HEK293T (cell line): ENCODE data around the gene CADPS.

Experiments used
- CTCF ChIA-PET: fragments of 350-600 bp; formaldehyde crosslinking; extraction: SDS; loops from one replicate; lab custom pipeline; 2021; ENCODE audit warnings: antibody characterized with exemption, inconsistent platforms; lab: Yijun Ruan, JAX
- POLR2A ChIA-PET: fragments of 350-600 bp; formaldehyde crosslinking; extraction: SDS; loops from one replicate; lab custom pipeline; 2020; ENCODE audit warnings: antibody characterized with exemption, inconsistent platforms; lab: Yijun Ruan, JAX
- DNase-seq: peaks from one replicate; pipeline ENCODE4 v3.0.0; 2012; ENCODE audit warnings: mixed read lengths; ENCODE audit errors: extremely low spot score
- ARNT ChIP-seq: fragments of 450-650 bp; IDR thresholded peaks from 2 replicates; pipeline ENCODE4 v1.6.1; 2017; ENCODE audit warnings: mild to moderate bottlenecking
- BHLHE40 ChIP-seq: fragments of 450-650 bp; IDR thresholded peaks from 2 replicates; pipeline ENCODE4 v1.6.1; 2016; ENCODE audit warnings: mild to moderate bottlenecking, moderate library complexity, borderline replicate concordance
- CTBP1 ChIP-seq: fragments of 450-650 bp; IDR thresholded peaks from 2 replicates; pipeline ENCODE4 v1.6.1; 2016; ENCODE audit warnings: borderline replicate concordance
- ELF4 ChIP-seq: fragments of 450-650 bp; IDR thresholded peaks from 2 replicates; pipeline ENCODE4 v1.6.1; 2017; ENCODE audit warnings: antibody characterized with exemption
- FOXA1 ChIP-seq: fragments of 450-650 bp; IDR thresholded peaks from 2 replicates; pipeline ENCODE4 v1.6.1; 2016; ENCODE audit warnings: mild to moderate bottlenecking
- FOXK2 ChIP-seq: fragments of 450-650 bp; IDR thresholded peaks from 2 replicates; pipeline ENCODE4 v1.6.1; 2016; ENCODE audit warnings: mild to moderate bottlenecking
- FOXM1 ChIP-seq: fragments of 450-650 bp; IDR thresholded peaks from 2 replicates; pipeline ENCODE4 v1.6.1; 2017; ENCODE audit warnings: mild to moderate bottlenecking, borderline replicate concordance
- HDGF ChIP-seq: fragments of 450-650 bp; IDR thresholded peaks from 2 replicates; pipeline ENCODE4 v1.6.1; 2017; ENCODE audit warnings: antibody characterized with exemption, borderline replicate concordance
- L3MBTL2 ChIP-seq: fragments of 450-650 bp; conservative IDR thresholded peaks from 2 replicates; pipeline ENCODE4 v1.6.1; 2016; ENCODE audit warnings: mild to moderate bottlenecking
- LEF1 ChIP-seq: fragments of 450-650 bp; IDR thresholded peaks from 2 replicates; pipeline ENCODE4 v1.6.1; 2017; ENCODE audit warnings: mild to moderate bottlenecking, borderline replicate concordance
- NFRKB ChIP-seq: fragments of 450-650 bp; IDR thresholded peaks from 2 replicates; pipeline ENCODE4 v1.6.1; 2016; ENCODE audit warnings: mild to moderate bottlenecking, moderate library complexity
- PKNOX1 ChIP-seq: fragments of 450-650 bp; IDR thresholded peaks from 2 replicates; pipeline ENCODE4 v1.6.1; 2016
- SP1 ChIP-seq: fragments of 450-650 bp; IDR thresholded peaks from 2 replicates; pipeline ENCODE4 v1.6.1; 2017
- SUZ12 ChIP-seq: fragments of 450-650 bp; IDR thresholded peaks from 2 replicates; pipeline ENCODE4 v1.6.1; 2016; ENCODE audit warnings: mild to moderate bottlenecking
- TARDBP ChIP-seq: fragments of 450-650 bp; IDR thresholded peaks from 2 replicates; pipeline ENCODE4 v1.6.1; 2016
- ZNF384 ChIP-seq: fragments of 450-650 bp; IDR thresholded peaks from 2 replicates; pipeline ENCODE4 v1.6.1; 2016

CADPS gene

GRCh38 chr3:62405566-62405965, 469.6 kb downstream of the CADPS start:
- ChIA-PET POLR2A (no interaction called here), CTCF (no interaction called here)
- no peak for DNase-seq
- TF ChIP-seq SUZ12 (no peak), NFRKB (no peak), BHLHE40 (no peak), ARNT (no peak), SP1 (no peak), ZNF384 (no peak), FOXM1 (no peak), ELF4 (no peak), PKNOX1 (no peak), FOXA1 (no peak), LEF1 (no peak), FOXK2 (no peak), HDGF (no peak)

- ChIA-PET POLR2A (no interaction called here), CTCF (no interaction called here)
- DNase-seq: no peak
- TF ChIP-seq L3MBTL2: no peak
- TF ChIP-seq NFRKB: no peak
- TF ChIP-seq PKNOX1: no peak
- no peak for TF ChIP-seq BHLHE40
These were observed 470.1 kb downstream of the CADPS start for GRCh38 chr3:62405135-62405534.

DNA sequence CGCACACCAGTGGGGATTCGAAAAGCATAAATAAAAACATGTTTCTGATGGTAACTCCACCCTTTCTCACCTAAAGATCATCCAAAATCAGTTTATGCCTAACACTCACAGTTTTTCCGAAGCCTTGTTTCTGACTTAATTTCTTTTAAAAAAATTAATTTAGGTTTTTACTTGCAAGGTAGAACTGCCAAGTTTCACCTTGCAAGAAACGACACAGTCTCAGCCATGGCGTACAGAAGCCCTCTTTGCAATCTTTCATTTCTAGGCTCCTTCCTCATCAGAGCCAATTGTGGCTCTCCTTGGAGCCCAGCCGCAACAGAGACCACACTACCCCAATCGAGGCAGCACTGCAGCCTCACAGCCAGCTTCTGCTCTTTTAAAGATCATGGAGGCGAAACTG, 470.9 kb downstream of the CADPS start:
- CTCF ChIA-PET: interaction anchor here (0.6 kb wide), 1 partner anchor 23 kb away, joined by 3 read pairs; no protein-coding TSS in a partner anchor
- TF ChIP-seq FOXA1 (no peak), CTBP1 (no peak), BHLHE40 (no peak), ELF4 (no peak)
- no peak for DNase-seq
- POLR2A ChIA-PET: no interaction called here

DNA sequence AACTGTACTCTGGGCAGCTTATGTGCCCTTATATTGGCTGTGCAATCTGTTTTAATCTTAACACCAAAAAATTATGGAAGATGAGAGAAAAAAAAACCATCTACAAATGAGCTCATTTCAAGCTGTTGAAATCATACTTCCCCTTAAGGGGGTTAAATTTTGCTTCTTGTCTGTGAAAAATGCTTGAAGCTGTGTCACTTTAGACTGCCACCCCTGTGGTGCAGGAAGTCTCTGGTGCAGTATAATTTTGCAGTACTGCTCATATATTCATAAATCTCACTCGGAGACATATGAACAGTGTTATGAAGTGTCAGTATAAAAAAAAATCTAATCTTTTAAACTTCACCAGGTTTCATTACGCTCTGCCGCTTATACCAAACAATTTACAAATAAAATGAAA, 471.5 kb downstream of the CADPS start:
- CTCF ChIA-PET: no interaction called here
- POLR2A ChIA-PET: no interaction called here
- TF ChIP-seq BHLHE40: no peak
- no peak for TF ChIP-seq L3MBTL2
- TF ChIP-seq FOXA1: no peak
- TF ChIP-seq CTBP1: no peak
- no peak for TF ChIP-seq ARNT
- no peak for TF ChIP-seq ZNF384
- TF ChIP-seq SP1: no peak

DNA sequence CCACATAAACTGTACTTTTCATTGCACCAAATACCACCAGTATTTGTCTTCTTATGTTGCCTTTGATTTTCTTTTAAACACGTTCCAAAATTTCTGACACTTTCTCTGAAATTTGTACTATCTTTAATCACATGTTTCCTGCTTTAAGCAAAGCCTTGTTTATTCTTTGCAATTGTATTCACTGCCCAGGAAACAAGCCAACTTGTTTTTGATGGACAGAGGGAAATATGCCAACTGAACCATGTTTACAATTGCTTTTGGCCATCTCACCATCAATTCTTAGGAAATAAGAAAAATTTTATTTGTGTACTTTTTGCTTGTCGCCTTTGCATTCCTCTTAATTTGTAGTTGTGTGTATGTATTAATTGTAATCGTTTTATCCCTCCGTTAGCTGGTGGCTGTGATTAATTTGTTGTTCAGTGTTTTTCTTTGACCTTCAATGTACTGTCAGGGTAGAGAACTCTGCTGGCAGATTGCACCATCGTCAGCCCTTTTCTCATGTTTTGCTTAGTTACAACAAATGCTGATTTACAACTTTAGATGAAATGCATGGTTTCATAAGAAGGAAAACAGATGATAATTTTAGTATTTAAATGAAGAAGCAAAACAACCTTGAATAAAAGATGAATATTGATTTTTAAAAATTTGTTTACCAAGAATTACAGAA, 482.5 kb downstream of the CADPS start:
- TF ChIP-seq SP1: no peak
- no peak for TF ChIP-seq FOXM1
- no peak for TF ChIP-seq ELF4
- TF ChIP-seq L3MBTL2: no peak
- no peak for TF ChIP-seq TARDBP
- TF ChIP-seq ZNF384: no peak
- TF ChIP-seq LEF1: no peak
- TF ChIP-seq NFRKB: no peak
- TF ChIP-seq HDGF: no peak
- no peak for TF ChIP-seq ARNT
- no peak for DNase-seq
- CTCF ChIA-PET: no interaction called here
- POLR2A ChIA-PET: no interaction called here

More for the DNA sequence above, 471.5 kb downstream of the CADPS start:
- DNase-seq: no peak

- TF ChIP-seq FOXA1 (no peak), ELF4 (no peak), ARNT (no peak), FOXK2 (no peak), LEF1 (no peak), FOXM1 (no peak), ZNF384 (no peak), CTBP1 (no peak), SP1 (no peak), TARDBP (no peak), NFRKB (no peak), SUZ12 (no peak), HDGF (no peak), BHLHE40 (no peak), L3MBTL2 (no peak)
- POLR2A ChIA-PET: no interaction called here
- DNase-seq: no peak
- CTCF ChIA-PET: interaction anchor here (1.4 kb wide), 1 partner anchor 19 kb away, joined by 3 read pairs; no protein-coding TSS in a partner anchor
These were observed 488.0 kb downstream of the CADPS start for GRCh38 chr3:62387251-62387650.

DNA sequence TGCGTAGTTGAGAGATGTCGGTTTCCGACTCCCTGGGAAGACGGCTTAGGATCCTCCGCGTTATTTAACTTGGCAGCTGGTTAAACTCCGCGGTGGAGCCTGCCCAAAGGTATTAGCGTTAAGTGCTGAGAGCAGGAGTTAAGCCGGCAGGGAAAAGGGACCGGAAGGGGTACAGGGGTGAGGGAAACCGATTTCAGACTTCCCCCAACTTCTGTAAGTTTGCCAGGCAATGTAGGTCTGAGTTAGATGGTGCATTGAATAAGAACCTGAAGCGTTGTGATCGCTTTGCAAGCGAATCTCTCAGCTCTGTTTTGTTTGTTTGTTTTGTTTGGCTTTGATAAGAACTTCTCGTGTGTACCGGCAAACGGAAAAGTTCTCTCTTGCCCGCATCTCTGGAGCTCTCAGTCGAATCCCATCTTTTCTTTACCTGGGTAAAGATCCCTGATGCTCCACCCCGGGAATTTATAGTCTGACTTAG, 495.9 kb downstream of the CADPS start:
- CTCF ChIA-PET: no interaction called here
- peak; percentile 15 for DNase-seq
- POLR2A ChIA-PET: no interaction called here
- TF ChIP-seq HDGF (no peak), ARNT (no peak), BHLHE40 (no peak), L3MBTL2 (no peak), FOXK2 (no peak), ZNF384 (no peak), LEF1 (no peak), ELF4 (no peak), NFRKB (no peak), FOXA1 (no peak), FOXM1 (no peak), PKNOX1 (no peak), CTBP1 (no peak), SUZ12 (no peak), TARDBP (no peak), SP1 (no peak)
